Right atrium auricular region (tissue), 2 donors: Measurements from ENCODE around the gene HS1BP3. TPM values are rescaled to one million over a fixed set of nuclear protein-coding genes. Genes with fewer than 3 reads are reported as not detected.
A peak's percentile ranks its signal among the peaks of the same experiment; 100 is the strongest.

Experiments used
- DNase-seq: peaks from one replicate; pipeline ENCODE4 v3.0.0-alpha.2; 2019; ENCODE audit warnings: low spot score
- H3K27ac ChIP-seq, 2 donors: fragments of 200-600 bp; sonication (generic); 1 replicate in 1 of 2; 2 replicates in 1 of 2; pipeline ENCODE4 v1.5.1; 2016 to 2019
- H3K27me3 ChIP-seq, 2 donors: fragments of 200-600 bp; sonication (generic); one replicate each; pipeline versions ENCODE4 v1.5.1 to v1.6.0; 2017 to 2019
- H3K36me3 ChIP-seq: fragments of 200-600 bp; sonication (generic); one replicate; pipeline ENCODE4 v1.5.1; 2016
- H3K4me1 ChIP-seq, 2 donors: fragments of 200-600 bp; sonication (generic); one replicate each; pipeline versions ENCODE4 v1.5.1 to v1.6.0; 2017 to 2019
- H3K4me3 ChIP-seq, 2 donors: fragments of 200-600 bp; sonication (generic); 1 replicate in 1 of 2; 2 replicates in 1 of 2; pipeline ENCODE4 v1.5.1; 2017 to 2019; ENCODE audit warnings: mild to moderate bottlenecking in 1 of 2, moderate library complexity in 1 of 2
- H3K9me3 ChIP-seq, 2 donors: fragments of 200-600 bp; sonication (generic); one replicate each; pipeline ENCODE4 v1.5.1; 2019
- CTCF ChIP-seq, 2 donors: fragments of 200-600 bp; sonication (generic); IDR thresholded peaks; one replicate each; pipeline ENCODE4 v1.5.1; 2019; ENCODE audit warnings: antibody characterized with exemption in 2 of 2
- total RNA-seq, 2 donors: library from RNA; depleted of rRNA; stranded (reverse); fragments of >200 nt; gene quantifications; one replicate each; pipeline ENCODE4 v1.1.0, GENCODE V29; 2016

The HS1BP3 gene
- total RNA-seq, 2 donors from 2014 or later = 19.5 to 26.0 TPM

GRCh38 chr2:20672201-20672951 is 21.5 kb upstream of the HS1BP3 start:
- Histone ChIP-seq H3K9me3 (no peaks in the 10 kb centered on the region), H3K27me3 (peaks cover 11 to 28% of the 10 kb centered on the region in 2 donors), H3K4me1 (peaks cover 0 to 27% of the 10 kb centered on the region in 2 donors), H3K36me3 (no peaks in the 10 kb centered on the region), H3K27ac (no peak overlapping the region), H3K4me3 (no peak overlapping the region)
- TF ChIP-seq CTCF (IDR thresholded peaks at IDR 0.05) = no peak
- no peak for DNase-seq

- TF ChIP-seq CTCF (IDR thresholded peaks at IDR 0.05) = no peak
- H3K4me1 ChIP-seq = peaks cover 0 to 29% of the 10 kb centered on the region in 2 donors
Observed at GRCh38 chr2:20671736-20672080, 20.8 kb upstream of the HS1BP3 start.

GRCh38 chr2:20671036-20671735 is 20.3 kb upstream of the HS1BP3 start:
- Histone ChIP-seq H3K27ac (no peak overlapping the region), H3K36me3 (no peaks in the 10 kb centered on the region), H3K4me1 (peaks cover 0 to 30% of the 10 kb centered on the region in 2 donors), H3K4me3 (peak overlapping the region in 1 of 2 donors; percentile 10), H3K9me3 (no peaks in the 10 kb centered on the region), H3K27me3 (peaks cover 17 to 34% of the 10 kb centered on the region in 2 donors)
- no peak for DNase-seq
- TF ChIP-seq CTCF (IDR thresholded peaks at IDR 0.05) = no peak

More at GRCh38 chr2:20671736-20672080, 20.8 kb upstream of the HS1BP3 start:
- DNase-seq = no peak
- peaks cover 12 to 29% of the 10 kb centered on the region in 2 donors for H3K27me3 ChIP-seq
- no peak overlapping the region for H3K4me3 ChIP-seq
- no peaks in the 10 kb centered on the region for H3K9me3 ChIP-seq
- no peaks in the 10 kb centered on the region for H3K36me3 ChIP-seq
- no peak overlapping the region for H3K27ac ChIP-seq

GRCh38 chr2:20670315-20671035 is 19.6 kb upstream of the HS1BP3 start:
- no peaks in the 10 kb centered on the region for H3K9me3 ChIP-seq
- no peaks in the 10 kb centered on the region for H3K36me3 ChIP-seq
- TF ChIP-seq CTCF (IDR thresholded peaks at IDR 0.05) = no peak
- no peak overlapping the region for H3K27ac ChIP-seq
- H3K4me3 ChIP-seq = peak overlapping the region in 1 of 2 donors; percentile 10
- H3K4me1 ChIP-seq = peaks cover 0 to 30% of the 10 kb centered on the region in 2 donors
- DNase-seq = no peak
- H3K27me3 ChIP-seq = peaks cover 18 to 41% of the 10 kb centered on the region in 2 donors

GRCh38 chr2:20669562-20670314 is 18.8 kb upstream of the HS1BP3 start:
- no peak for DNase-seq
- Histone ChIP-seq H3K4me1 (peaks cover 0 to 27% of the 10 kb centered on the region in 2 donors), H3K36me3 (no peaks in the 10 kb centered on the region), H3K27me3 (peaks cover 18 to 45% of the 10 kb centered on the region in 2 donors), H3K9me3 (no peaks in the 10 kb centered on the region), H3K4me3 (no peak overlapping the region), H3K27ac (no peak overlapping the region)
- TF ChIP-seq CTCF (IDR thresholded peaks at IDR 0.05) = no peak
